HG03064 (cell line): Measurements from ENCODE around the gene OPRL1.

Source experiments
- ATAC-seq: cut with Tn5 transposase; IDR thresholded peaks from one replicate; pipeline ENCODE4 v1.9.1; 2021; ENCODE audit warnings: low read depth; ENCODE audit not compliant: unreplicated experiment

Gene OPRL1

DNA sequence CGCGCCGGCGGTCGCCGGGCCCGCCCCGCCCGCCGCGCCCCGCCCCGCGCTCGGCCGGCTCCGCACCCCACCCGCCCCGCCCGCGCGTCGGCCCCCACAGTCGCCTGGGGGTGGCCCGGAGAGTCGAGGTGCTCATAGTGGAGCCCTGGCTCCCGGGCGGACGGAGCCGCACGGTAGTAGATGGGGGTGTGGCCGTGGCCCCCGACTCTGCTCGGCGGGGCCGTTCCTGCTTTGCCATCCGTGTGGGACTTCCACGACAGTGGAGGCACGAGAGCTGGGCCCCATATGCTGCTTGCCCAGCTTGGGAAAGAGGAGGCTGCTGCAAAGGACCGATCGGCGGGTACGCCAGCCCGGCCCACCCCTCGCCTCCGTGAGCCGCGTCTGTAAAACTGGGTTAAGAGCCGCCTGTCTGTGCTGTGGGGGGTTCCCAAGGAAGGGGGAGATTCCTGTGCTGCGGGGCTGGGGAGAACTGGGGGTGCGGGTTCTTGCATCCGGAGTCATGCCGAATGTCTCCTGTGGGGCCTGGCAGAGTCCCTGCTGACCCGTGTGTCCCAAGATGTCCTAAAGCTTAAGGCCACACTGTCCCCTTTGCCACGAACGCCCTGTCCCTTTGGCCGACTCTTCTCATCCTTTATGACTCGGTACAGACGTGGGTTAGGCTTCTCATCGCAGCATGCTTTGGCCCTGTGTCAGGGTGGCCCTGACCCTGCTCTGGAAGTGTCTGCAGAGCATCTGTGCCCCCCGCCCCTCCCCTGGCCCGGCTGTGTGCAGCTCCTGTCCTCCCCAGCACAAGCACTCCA lies at the start of gene OPRL1:
TSS of gene OPRL1 (plus strand) at position 70 of the 800 bp plus-strand sequence. CDS start 12,639 bp downstream, outside the sequence.
- ATAC-seq: no peak

GRCh38 chr20:64030371-64031134 lies 49.3 kb upstream of the OPRL1 start:
- ATAC-seq: no peak

DNA sequence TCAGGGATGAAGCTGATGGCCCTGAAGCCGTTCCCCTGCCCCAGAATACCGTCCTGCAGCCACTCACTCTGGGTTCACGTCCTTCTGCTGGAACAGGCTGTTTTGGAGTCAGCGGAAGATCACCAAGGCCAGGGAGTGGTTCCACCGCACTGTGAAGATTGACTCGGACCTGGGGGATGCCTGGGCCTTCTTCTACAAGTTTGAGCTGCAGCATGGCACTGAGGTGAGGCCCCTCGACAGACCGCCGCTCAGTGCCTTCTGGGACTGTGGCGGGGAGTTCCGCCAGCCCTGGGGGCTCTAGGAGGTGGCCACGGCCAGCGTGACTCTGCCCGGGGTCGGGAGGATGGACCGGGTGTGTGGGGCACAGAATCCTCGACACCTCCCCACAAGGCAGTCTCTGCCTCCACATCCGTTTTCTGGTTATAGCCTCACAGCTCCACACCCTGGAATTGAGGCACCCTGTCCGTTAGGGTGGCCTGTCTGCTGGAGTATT lies 48.0 kb upstream of the OPRL1 start:
- ATAC-seq: no peak

DNA sequence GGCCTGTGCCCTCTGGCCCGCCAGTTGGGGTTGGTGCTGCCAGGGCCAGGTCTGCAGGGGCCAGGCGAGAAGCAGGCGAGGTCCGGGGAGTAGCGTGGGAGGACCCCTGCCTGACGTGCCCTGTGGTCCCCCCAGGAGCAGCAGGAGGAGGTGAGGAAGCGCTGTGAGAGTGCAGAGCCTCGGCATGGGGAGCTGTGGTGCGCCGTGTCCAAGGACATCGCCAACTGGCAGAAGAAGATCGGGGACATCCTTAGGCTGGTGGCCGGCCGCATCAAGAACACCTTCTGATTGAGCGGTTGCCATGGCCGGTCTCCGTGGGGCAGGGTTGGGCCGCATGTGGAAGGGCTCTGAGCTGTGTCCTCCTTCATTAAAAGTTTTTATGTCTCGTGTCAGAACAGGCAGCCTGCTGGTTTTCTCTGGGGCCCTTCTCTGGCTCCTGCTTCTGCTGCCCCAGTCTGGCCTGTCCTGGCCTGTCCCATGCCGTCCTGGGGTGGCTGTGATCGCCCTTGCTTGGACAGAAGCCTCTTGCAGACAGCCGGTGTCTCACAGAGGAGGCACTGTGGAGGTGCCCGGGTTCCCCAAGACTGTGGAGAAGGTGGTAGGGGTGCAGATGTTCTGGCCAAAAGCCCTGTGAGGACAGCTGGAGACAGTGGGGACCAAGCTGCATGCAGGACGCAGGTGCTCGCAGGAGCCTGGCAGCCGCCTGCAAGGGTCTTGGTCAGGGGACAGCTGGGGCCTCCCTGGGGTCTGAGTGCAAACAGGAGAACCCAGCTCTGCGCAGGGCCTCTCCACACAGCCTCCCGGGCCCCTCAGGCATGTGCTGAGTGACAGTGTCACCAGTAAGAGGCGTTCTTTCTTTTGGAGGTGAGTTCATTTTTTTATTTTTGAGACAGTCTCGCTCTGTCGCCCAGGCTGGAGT lies 46.9 kb upstream of the OPRL1 start:
- ATAC-seq: no peak

DNA sequence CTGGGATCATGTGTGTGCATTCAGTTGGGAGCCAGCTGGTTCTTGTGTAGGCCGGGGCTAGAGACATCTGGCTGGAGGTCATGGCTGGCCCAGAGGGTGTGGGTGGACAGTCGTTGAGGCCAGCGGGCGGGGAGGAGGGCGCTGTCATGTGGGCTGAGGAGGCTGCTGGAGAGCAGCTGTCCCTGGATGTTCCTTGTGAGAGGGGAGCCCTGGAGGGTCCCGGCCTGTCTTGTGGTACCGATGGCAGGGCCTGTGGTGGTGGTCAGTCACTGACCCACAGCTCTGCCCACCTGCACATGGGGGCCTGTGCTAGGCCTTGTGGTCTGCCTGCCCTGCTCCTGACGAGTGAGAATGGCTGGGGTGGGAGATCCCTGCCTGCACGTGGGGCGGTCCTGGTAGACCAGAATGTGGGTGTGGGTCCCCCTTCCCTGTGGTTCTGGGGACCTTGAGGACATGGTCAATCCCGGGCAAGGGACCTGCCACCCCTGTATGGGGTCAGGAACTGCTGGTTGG lies 45.8 kb upstream of the OPRL1 start:
- no peak for ATAC-seq

- ATAC-seq: no peak
Observed at GRCh38 chr20:64035066-64035932, 44.6 kb upstream of the OPRL1 start.

DNA sequence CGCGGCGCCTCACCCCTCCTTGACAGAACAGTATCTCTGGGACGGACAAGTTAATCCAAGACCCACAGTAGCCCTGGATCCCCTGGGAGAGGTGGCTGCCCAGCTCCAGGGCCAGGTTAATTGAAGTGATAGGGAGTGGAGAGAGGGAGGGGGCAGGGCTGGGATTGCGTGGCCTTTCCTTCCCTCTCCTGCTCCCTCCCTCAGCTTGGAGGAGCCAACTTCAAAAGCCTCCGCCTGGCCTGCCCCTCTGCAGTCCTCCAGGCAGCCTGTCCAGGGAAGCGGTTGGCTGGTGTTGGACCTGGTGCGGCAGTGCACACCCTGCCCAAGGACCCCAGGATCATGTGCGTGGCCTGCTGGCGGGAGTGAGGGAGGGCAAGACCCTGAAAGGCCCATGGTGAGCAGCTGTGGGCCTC lies 43.9 kb upstream of the OPRL1 start, which contains the start of gene C20orf204:
TSS of gene C20orf204 (plus strand) at position 250 of the 413 bp plus-strand sequence. CDS start at position 392, 142 bp downstream.
- ATAC-seq: no peak

DNA sequence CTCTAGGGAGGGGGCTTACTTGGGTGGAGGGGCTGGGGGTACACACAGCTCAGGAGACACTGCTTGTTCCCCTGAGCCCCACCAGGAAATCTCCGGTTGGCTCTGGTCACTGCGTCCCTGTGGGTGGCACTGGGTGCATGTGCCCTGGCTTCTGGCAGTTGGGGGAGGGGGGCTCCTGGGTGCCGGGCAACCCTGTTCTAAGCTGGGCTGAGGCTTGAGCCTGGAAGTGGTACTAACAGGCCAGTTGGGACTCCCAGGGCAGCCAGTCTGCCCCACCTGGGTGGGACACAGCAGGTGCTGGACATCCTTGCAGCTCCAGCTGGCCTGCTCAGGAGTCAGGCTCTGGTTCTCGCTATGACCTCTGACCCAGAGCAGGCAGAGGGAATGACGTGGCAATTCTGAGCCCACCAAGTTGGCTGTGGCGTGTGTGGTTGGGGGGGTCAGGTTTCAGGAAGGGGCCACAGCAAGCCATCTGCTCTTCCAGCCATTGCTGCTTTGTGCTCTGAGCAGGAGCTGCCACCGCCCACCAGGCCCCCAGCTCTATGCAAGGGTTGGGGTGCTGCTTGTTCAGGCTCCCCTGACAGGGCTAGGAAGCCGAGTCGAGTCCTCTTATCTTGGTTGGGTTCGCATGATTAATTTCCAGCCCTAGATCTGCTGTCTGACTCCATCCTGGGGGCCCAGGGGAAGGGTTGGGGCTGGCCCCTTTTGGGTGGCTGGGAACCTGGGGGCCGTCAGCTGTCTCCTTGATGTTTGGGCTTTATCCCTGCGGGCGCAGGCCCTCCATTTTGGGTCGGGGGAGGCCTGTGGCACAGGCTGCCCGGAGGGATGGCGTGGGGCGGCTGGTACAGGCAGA lies 43.3 kb upstream of the OPRL1 start:
- ATAC-seq: no peak

DNA sequence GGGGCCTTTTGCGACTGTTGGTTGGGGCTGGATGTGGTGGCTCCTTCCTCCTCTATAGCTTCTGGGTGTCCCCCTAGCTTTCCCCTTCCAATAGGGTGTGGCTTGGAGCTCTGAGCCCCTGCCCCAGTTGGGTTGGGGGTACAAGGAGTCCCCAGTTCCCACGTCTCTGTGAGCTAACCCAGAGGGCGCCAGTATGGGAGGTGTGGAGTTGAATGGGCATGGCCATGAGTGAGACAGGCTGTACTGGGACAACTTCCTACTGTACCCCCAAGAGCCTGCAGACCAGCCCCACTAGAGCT lies 42.7 kb upstream of the OPRL1 start:
- ATAC-seq: no peak

- ATAC-seq: no peak
Observed at GRCh38 chr20:64037498-64038213, 42.2 kb upstream of the OPRL1 start.

DNA sequence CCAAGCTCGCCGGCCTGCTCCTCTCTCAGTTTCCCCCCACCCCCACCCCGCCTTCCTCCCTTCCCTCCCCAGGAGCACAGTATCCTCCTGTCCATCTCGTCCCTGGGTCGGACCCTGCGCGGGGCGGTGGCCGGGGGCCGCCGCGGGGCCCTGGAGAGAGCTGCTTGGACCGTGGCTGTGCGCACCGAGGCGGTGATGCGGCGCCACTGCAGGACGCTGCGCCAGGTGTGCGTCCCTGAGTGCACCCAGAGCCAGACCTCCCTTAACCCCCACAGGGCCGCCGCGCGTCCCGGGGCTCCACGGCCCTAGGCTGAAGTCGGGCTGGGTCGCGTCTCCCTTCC lies 41.7 kb upstream of the OPRL1 start:
- ATAC-seq: peak; percentile 14

GRCh38 chr20:64038565-64039292 lies 41.2 kb upstream of the OPRL1 start:
- peak; percentile 55 for ATAC-seq

- ATAC-seq: no peak
Observed at GRCh38 chr20:64039293-64040160, 40.4 kb upstream of the OPRL1 start.

DNA sequence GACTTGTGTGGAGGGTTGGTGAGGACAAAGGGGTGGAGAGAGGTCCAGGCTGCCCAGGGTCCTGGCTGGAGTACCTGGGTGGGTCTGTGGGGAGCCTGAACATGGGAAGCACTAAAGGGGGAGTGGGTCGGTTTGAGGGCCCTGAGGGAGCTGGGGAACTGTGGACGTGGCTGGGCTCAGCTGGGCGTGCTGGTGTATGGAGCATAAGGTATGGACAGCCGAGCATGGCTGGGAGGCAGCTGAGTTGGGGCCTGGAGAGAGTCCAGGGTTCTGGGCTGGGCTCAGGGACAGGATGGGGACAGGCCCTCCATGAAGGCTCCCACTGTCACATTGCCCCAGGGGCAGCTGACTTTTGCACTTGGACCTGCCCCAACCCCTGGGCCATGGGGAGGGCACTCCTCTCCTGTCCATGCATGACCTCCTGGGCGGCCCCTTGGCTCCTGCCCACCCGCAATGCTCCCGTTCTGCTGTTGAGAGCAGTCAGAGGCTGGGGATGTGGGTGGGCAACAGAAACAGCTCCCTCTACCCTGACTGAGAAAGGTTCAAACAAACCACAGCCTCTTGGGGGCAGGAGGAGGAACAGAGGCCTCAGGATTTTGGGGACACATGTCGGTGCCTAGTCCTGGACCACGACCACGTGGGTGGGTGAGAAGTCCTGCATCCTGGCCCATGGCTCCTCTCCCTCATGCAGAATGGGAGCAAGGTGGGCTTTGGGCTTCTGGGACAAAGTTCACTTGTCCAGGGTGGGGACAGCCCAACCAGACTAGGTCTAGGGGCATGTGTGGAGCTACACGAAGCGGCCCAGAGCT lies 39.4 kb upstream of the OPRL1 start:
- no peak for ATAC-seq

GRCh38 chr20:64041040-64041780 lies 38.7 kb upstream of the OPRL1 start:
- ATAC-seq: no peak
